ENCODE results near the gene GPR160.

The GPR160 gene, protein sequence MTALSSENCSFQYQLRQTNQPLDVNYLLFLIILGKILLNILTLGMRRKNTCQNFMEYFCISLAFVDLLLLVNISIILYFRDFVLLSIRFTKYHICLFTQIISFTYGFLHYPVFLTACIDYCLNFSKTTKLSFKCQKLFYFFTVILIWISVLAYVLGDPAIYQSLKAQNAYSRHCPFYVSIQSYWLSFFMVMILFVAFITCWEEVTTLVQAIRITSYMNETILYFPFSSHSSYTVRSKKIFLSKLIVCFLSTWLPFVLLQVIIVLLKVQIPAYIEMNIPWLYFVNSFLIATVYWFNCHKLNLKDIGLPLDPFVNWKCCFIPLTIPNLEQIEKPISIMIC

GRCh38 chr3:170037463-170038433, at the start of gene GPR160:
Gene GPR160, plus strand, starts transcription at chr3:170037995. Its CDS starts 45,978 bp downstream, at chr3:170083973.
- CTCF ChIA-PET, result interaction anchor here (1.0 to 2.9 kb wide), 10 partner anchors 9 to 51 kb away, joined by 3 to 10 read pairs (median 4); no protein-coding TSS in a partner anchor
- DNase-seq (ENCODE audit: extremely low spot score), result peak; percentile 84
- POLR2A ChIA-PET, result no interaction called here
- TF ChIP-seq, protein P1, sequence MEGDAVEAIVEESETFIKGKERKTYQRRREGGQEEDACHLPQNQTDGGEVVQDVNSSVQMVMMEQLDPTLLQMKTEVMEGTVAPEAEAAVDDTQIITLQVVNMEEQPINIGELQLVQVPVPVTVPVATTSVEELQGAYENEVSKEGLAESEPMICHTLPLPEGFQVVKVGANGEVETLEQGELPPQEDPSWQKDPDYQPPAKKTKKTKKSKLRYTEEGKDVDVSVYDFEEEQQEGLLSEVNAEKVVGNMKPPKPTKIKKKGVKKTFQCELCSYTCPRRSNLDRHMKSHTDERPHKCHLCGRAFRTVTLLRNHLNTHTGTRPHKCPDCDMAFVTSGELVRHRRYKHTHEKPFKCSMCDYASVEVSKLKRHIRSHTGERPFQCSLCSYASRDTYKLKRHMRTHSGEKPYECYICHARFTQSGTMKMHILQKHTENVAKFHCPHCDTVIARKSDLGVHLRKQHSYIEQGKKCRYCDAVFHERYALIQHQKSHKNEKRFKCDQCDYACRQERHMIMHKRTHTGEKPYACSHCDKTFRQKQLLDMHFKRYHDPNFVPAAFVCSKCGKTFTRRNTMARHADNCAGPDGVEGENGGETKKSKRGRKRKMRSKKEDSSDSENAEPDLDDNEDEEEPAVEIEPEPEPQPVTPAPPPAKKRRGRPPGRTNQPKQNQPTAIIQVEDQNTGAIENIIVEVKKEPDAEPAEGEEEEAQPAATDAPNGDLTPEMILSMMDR (IDR thresholded peaks at IDR 0.05; ENCODE audit: control extremely low read depth, extremely low read depth, low read depth, missing control alignments), result peak; percentile 90

DNA sequence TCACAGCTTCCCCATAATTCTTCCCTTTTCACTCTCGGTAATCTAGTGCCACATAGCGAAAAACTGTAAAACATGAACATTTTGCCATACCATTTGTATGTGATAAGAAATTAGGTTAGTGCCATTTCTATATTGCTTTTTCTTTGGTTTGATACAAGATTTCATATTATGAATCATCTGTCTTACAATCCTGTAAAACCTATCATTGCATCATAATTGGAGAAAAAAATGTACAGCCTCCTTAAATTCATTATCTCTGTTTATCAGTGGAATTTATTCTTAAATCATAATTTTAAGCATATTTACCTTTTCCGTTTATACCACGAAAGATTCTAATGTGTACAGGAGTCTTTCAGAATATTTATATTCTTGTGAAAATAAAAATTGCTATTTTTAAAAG, 47.4 kb upstream of the GPR160 start:
- CTCF ChIA-PET, result interaction anchor here (1.0 kb wide), 1 partner anchor 20 kb away, joined by 3 read pairs; no protein-coding TSS in a partner anchor
- POLR2A ChIA-PET, result no interaction called here
- TF ChIP-seq, protein P1 (IDR thresholded peaks at IDR 0.05; ENCODE audit: control extremely low read depth, extremely low read depth, low read depth, missing control alignments), result no peak
- no peak for DNase-seq (ENCODE audit: extremely low spot score)

DNA sequence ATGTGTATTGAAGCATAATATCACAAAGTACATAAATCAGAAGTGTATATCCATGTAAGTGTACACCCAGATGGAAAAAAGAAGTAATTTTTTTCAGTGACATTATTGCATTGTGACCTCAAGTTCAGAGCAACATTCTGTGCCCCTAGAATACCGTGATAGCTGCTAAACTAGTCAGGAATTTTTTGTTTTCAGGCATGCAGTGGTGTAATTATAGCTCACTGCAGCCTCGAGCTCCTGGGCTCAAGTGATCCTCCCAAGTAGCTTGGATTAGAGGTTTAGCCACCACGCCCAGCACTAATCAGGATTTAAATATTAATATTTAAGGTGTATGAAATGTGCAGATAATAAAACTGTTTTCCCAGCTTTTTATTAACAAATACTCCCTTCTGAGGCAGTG, 45.6 kb upstream of the GPR160 start:
- CTCF ChIA-PET, result no interaction called here
- TF ChIP-seq, protein P1 (IDR thresholded peaks at IDR 0.05; ENCODE audit: control extremely low read depth, extremely low read depth, low read depth, missing control alignments), result no peak
- DNase-seq (ENCODE audit: extremely low spot score), result no peak
- POLR2A ChIA-PET, result no interaction called here

DNA sequence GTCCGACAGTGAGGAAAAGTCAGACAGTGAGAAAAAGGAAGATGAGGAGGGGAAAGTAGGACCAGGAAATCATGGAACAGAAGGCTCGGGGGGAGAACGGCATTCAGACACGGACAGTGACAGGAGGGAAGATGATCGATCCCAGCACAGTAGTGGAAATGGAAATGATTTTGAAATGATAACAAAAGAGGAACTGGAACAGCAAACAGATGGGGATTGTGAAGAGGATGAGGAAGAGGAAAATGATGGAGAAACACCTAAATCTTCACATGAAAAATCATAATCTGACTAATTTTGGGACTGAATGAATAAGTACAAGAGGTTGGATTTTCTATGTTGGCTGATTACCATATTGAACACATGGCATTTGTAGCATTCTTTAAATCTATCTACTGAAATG, 45.0 kb upstream of the GPR160 start:
- POLR2A ChIA-PET, result no interaction called here
- TF ChIP-seq, protein P1 (IDR thresholded peaks at IDR 0.05; ENCODE audit: control extremely low read depth, extremely low read depth, low read depth, missing control alignments), result no peak
- CTCF ChIA-PET, result no interaction called here
- DNase-seq (ENCODE audit: extremely low spot score), result no peak

DNA sequence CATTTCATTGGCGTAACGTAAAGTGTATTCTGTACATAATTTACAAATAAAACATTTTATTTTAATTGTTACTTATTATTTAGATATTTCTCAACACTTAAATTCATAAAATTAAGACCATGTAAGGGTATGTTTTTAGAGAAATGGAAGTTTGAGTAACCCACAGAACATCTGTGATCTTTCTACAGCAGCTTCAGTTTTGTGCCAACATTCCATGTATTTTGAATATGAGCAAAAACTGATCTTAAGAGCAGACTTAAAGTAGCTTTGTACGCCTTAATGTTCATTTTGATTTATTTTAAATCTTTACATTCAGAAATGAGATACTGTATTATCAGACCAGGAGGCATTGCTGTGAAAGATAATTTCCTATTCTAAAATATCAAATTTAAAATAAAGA, 44.0 kb upstream of the GPR160 start:
- ChIA-PET POLR2A (no interaction called here), CTCF (interaction anchor here (1.4 kb wide), 1 partner anchor 28 kb away, joined by 3 read pairs; no protein-coding TSS in a partner anchor)
- no peak for DNase-seq (ENCODE audit: extremely low spot score)

GRCh38 chr3:169996063-169996462, 41.7 kb upstream of the GPR160 start:
- TF ChIP-seq, protein P1 (IDR thresholded peaks at IDR 0.05; ENCODE audit: control extremely low read depth, extremely low read depth, low read depth, missing control alignments), result no peak
- POLR2A ChIA-PET, result no interaction called here
- no peak for DNase-seq (ENCODE audit: extremely low spot score)
- CTCF ChIA-PET, result interaction anchor here (0.8 to 1.1 kb wide), 4 partner anchors 9 to 58 kb away, joined by 3 read pairs; no protein-coding TSS in a partner anchor

More for the DNA sequence above, 44.0 kb upstream of the GPR160 start:
- TF ChIP-seq, protein P1 (IDR thresholded peaks at IDR 0.05; ENCODE audit: control extremely low read depth, extremely low read depth, low read depth, missing control alignments), result no peak
